UCSD-AML1 (cell line): ENCODE measurements around the gene THOP1.

Experiments used
- DNase-seq: peaks from one replicate; lab custom pipeline; 2025; ENCODE audit not compliant: unreplicated experiment; lab: John Stamatoyannopoulos, UW

The THOP1 gene

DNA sequence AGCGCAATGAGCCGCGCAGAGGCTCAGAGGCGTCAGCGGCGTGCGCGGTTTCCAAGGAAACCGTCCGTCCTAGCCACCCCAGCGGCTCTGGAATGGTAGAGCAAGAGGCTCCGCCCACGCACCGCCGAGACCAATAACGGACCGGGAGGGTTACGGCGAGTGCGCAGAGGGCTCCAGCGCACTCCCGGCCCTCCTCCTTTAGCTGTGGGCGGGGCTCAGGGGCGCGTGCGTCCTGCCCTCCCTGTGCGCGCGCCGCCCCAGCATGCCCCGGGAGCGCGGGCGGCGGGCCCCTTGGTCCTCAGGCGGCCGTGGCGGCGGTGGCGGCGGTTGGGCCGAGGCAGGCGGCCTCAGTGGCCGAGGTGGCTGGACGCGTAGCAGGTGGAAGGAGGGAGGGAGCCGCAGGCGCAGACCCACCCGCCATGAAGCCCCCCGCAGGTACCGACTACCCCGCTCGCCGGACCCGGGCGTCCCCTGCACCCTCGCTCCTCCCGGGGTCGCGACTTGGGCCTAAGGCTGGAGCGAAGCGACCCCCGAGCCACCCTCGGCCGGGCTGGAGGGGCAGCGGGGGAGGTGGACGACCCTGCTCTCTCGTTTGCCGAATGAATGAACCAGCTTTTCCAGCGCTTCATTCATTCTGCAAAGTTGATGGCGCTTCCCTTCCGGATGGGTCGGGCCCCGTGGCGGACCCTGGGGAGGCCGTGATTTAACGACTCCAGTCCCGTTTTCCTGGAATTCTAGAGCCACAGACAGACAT lies at the start of gene THOP1:
TSS of gene THOP1 (plus strand) at position 260 of the 754 bp plus-strand sequence. CDS start at position 420, 160 bp downstream.
- peak; percentile 99 for DNase-seq

DNA sequence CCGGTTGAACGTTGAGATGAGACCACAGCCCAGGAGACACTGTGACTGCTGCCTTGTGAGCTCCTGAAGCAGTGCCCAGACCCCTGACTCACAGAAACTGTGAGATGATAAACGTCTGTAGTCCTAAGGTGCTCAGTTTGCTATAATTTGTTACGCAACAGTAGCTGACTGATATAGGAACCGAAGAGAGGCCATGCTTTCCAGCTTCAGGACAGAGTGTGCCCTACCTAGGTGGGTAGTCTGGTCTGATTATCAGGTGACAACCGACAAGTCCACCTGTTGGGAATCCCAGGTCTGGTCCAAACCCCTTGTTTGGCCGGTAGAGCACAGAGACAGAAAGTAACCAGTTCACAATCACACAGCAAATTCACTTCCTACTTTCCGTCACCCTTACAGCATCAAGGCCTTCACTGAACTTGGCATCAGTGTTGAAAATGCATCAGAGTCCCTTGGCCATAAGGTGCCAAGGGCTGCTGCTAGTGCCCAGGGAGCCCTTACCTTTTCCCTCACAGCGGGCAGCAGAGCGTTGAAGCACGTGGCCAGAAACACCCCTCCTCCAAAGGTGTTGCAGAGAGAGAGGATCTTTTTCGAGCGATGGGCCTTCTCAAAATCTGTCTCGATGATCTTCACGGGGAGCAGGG lies 48.6 kb upstream of the THOP1 start:
- no peak for DNase-seq

DNA sequence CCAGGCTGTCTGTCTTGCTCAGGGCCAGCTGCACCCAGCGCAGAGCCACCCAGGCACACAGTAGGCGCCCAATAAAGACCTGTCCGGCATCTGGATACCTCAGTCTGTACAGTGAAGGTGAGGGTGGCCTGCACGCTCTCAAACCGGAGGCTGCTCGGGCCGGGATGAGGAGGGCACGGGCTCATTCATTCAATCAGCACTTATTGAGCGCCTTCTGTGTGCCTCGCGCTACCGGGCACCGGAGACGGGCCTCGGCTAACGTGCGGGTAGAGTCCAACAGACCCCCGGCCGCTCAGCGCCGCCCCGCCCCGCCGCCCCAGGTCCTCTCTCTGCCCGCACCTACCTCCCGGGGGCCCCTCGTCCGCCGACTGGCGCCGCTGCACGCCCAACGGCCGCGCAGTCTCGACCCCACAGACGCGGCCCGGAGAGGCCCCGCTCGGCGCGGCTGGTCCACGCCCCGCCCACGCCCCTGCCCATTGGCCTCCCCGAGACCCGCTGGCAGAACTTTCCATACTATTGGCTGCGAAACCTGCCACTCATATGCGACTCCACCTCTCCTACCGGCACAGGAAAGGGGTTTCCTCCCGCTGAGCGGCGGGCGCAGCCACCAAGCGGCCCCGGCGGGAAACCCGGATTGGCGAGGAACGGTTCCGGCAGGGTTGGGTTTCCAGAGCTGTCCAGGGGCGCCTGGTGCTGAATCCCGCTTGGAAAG lies 45.5 kb upstream of the THOP1 start, which contains the start of gene SLC39A3:
TSS of gene SLC39A3 (minus strand) at position 416 of the 712 bp plus-strand sequence. CDS start 2,760 bp downstream, outside the sequence.
- peak; percentile 97 for DNase-seq

DNA sequence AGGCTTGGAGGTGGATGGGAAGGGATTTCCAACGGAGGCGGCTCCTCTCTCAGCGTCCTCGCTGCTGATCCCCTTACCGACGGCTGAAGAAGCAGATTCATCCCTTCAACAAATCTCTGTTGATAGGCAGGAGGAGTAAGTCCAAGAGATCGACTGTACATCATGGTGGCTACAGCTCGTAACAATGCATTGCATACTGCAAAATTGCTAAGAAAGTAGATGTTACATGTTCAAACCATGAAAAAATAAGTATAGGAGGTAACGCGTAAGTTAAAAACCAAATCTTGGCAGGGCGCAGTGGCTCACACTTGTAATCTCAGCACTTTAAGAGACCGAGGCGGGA lies 45.0 kb upstream of the THOP1 start:
- no peak for DNase-seq

DNA sequence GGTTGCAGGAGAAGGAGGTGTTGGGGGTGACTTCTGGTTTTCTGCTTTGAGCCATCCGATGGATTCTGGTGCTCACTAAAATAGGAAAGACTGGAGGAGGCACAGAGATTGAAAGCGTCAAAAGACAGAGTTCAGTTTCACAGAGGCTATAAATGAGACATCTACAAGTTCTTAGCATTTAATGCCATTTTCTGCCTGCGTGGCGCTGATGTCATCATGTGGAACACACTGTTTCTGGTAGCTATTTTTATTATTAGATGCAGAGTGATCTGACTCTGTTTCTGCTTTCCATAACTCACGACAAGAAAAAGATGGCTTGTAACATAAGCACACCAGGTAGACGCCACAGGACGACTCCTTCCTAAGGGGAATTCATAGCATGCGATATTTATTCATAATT lies 42.2 kb upstream of the THOP1 start:
- DNase-seq: no peak

DNA sequence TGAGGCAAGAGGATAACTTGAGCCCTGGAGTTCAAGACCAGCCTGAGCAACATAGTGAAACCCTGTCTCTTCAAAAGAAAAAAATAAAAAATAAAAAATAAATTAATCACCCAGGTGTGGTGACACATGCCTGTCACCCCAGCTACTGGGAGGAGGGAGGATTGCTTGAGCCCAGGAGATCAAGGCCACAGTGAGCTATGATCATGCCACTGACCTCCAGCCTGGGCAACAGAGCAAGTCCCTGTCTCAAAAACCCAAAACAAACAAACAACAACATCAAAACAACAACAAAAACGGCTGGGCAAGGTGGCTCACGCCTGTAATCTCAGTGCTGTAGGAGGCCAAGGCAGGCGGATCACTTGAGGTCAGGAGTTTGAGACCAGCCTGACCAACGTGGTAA lies 41.2 kb upstream of the THOP1 start:
- DNase-seq: no peak

DNA sequence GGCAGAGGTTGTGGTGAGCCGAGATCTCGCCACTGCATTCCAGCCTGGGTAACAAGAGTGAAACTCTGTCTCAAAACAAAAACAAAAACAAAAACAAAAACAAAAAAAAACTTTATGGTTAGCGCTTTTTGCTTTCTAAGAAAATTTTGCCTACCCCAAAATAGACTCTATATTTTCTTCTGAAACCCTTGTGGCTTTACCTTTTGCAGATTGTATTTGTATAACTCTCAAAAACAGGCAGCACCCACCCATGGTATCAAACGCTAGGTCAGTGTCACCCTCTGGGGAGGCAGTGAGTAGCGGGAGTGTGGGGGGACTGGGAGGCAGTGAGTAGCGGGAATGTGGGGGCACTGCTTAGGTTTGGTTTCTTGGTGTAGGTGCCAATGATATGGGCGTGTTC lies 38.0 kb upstream of the THOP1 start:
- no peak for DNase-seq

DNA sequence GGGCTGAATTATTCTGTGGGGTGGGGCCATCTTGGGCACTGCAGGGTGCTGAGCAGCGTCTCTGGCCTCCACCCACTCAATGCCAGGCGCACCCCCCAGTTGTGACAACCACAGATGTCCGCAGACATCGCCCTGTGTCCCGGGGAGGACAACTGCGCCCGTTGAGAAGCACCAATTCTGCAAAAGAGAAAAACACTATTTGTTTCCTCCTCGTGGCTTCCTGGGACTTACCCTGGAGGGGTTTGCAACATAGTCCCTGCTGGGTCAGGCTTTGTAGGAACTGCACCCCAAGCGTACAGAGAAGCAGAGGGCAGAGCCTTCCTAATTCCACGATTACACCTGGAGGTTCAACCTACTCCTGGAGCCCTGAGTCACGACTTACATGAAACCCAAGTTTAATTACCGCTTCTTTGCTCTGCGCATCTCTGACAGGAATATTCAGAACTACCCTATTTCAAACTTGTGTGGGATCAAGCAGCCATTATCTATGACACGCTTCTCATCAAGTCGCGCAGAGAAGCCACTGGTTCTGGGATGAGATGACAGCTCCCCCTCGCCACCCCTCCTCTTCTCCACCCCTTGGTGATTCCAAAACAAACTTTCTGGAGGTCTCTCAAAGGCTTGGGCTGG lies 34.4 kb upstream of the THOP1 start:
- no peak for DNase-seq

DNA sequence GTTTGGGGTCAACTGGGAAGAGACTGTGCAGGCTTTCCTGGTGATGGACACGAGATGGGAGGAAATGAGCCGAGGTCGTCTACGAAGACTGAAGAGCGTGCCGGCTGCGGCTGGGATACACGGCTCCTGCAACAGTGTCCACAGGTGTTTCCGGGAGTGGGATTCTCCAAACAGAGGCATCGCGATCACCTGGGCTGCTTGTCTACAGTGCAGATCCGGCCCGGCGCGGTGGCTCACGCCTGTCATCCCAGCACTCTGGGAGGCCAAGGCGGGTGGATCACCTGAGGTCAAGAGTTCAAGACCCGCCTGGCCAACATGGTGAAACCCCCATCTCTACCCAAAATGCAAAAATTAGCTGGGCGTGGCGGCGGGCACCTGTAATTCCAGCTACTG lies 33.9 kb upstream of the THOP1 start:
- DNase-seq: no peak

DNA sequence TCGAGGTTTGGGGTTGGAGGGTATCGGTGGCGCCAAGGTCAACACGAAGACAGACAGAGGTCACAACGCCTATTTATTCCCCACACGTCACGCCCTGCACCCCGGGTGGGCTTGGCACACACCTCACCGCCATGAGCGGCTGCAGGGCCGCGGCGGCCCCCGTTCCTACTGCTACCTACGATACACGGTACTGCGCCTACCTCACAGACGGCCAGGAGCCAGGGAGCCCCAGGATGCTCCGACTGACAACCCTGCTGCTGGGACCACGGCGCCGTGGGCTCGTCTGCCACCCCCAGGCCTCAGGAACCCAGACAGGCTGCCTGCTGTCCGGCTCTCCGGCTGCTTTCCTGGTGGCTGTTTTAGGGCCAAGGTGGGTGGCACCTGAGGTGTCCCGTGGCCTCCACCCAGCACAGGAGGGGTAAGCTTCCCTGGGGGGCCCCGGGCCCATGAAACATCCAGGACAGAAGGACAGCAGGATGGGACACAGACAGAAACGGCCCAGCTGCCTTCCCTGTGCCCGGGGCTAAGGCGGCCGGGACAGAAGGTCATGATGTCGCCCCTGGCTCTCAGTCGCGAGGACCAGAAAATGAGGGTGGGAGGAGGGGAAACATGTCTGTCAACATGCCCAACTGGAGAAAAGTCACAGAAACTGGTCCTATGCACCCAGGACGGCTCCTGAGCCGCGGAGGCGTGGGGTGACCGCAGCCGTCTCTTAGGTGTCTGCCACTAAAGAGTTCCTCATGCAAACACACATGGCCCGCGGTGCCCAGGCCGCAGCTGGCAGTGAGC lies 30.4 kb upstream of the THOP1 start:
- DNase-seq: no peak

DNA sequence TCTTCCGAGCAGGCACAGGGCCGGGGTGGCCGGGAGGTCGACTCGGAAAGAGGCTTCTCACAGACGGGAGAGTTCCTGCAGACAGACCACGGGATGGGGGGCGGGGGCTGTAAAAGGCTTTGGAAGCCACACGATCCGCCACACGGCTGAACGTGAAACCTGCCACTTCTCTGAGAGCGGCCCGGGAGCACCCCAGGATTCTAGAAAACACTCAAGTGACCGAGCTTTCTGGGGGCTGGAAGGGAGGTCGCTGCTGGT lies 29.9 kb upstream of the THOP1 start:
- no peak for DNase-seq

DNA sequence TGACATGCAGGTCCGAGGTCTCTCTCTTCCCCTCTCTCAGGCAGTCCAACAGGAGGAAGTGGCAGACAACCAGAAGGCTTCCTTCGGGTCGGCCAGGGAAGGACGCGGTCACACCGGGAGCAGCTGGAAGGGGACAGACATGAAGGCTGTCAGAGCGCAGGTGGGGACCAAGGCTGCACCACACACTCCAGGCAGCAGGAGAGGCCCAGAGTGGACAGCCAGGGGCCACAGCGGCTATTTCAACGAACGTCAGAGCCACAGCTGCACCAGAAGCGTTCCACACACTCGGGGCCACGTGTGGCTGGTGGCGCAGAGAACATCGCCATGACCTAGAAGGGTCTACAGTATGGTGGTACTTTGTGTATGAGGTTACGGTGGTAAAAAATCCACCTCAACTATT lies 29.5 kb upstream of the THOP1 start:
- DNase-seq: no peak

DNA sequence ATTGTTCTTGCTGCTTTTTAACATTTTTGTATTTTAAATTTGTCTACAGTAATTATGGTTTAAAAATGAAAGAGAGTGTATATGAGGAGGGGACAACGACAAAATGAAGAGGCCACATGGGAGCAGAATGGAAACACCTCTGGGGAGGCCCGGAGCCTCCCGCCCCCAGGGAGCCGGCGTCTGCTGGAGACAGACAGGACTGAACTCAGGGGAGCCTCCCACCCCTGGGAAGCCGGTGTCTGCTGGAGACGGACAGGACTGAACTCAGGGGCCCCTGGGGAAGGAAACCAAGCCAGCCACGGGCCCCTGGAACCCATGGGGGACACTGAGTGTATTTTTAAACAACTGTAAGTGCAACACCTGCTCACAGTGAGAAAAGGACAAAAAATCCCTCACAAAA lies 28.8 kb upstream of the THOP1 start:
- no peak for DNase-seq

DNA sequence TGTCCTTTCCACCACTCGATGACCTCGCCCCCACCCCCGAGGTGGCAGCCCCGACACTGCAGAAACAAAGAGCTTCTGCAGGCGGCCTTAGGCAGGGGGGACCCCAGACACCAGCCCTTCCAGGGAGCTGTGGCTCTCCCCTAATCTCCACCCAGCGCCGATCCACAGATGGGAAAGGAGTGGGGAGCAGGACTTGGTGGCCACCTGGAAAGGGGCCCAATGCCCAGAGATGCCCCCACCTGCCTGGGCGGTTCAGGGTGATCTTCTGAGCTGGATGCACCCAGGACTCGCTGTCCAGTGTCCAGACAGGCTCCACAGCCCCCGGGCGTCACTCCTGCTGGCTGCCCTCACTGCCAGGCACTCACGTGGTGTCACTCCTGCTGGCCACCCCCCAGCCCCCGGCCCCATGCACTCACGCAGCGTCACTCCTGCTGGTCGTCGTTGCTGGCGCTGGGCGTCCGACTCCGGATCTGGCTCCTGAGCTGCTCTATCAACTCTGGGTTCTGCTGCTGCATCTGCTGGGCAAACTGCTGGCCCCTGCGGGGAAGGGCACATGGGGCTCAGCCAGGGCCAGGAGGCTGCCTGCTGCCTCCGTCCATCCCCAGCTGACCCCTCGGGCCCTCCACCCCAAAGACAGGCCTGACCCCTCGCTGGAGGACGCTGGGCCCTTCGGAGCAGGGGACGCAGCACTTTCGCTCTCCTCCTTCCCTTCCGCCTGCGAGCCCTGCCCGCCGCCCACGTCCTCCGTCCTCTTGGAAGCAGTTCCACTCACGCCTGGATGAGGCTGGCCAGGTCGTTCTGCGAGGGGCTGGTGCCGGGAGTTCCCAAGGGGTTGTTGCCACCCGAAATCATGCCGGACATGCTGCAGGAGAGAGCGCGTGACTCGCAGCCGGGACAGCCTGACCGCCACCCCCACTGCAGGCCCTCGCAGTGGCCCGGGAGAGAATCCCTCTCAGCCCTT lies 28.1 kb upstream of the THOP1 start:
- DNase-seq: no peak

DNA sequence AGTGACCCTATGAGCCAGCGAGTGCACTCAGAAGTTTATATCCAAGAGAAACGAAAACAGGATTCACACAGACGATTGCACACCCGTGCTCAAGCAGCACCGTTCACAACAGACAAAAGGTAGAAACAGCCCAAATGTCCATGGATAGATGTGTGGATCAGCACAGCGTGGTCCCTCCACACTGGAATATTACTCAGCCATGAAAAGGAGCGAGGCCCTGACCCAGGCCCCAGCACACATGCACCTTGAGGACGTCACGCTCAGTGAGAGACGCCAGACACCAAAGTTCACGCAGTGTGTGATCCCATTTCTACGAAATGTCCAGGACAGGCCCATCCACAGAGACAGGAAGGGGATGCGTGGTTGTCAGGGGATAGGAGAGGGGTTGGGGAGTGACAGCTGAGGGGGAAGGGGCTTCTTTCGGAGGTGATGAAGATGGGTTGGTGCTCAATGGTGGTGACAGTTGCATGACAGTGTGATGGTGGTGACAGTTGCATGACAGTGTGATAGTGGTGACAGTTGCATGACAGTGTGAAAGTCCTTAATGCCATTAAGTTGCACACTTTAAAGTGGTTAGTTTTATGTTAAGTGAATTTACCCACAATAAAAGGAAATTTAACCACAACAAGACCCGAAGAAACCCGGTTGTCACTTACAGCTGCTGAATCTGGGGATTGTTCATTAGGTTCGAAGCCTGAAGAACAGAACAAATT lies 26.5 kb upstream of the THOP1 start:
- DNase-seq: no peak

DNA sequence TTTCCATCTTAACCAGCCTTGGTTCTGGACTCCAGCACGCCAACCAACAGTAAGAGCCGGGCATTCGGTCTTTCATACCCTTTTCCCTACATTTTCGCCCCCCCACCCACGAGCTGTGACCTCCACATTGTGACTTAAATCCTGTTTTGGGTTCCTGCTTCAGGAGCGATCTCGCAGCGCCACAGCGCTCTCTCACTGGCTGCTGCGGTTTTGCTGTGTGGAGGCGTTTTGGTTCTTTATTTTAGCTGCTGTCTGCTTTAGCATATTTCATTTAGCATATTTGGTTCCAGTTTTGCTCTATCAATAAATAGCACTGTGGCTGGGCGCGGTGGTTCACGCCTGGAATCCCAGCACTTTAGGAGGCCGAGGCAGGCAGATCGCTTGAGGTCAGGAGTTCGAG lies 25.9 kb upstream of the THOP1 start:
- no peak for DNase-seq

DNA sequence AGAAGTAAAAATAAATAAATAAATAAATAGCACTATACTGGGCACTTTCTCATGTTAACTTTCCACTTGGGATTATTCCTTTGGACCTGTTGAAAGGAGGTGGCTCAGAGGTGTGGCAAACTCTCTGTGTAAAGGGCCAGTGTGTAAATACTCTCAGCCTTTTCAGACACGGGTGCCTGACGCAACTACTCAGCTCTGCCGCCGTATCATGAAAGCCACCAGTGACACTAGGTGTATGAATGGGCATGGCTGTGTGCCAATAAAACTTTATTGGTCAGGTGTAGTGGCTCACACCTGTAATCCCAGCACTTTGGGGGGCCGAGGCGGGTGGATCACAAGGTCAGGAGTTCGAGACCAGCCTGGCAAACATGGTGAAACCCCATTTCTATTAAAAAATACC lies 25.3 kb upstream of the THOP1 start:
- DNase-seq: no peak

DNA sequence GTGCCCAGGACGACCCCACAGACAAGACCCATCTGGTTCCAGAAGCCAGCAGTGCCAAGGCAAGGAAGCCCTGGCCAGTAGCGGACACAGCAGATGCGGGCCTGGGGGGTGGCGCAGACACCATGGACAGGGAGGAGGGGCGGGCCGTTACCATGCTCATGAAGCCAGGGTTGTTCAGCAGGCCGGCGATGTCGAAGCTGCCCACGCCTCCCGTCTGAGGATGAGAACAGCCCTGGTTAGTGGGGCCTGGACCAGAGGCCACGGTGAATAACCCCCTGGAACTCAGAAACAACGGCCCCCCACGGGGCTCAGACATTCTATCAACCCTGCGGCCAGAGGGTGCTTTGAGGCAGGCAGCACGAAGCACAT lies 24.0 kb upstream of the THOP1 start:
- no peak for DNase-seq
